Kidney (tissue), 14 donors: Measurements from ENCODE around the gene RPS6KA4. TPM values are rescaled to one million over a fixed set of nuclear protein-coding genes. Genes with fewer than 3 reads are reported as not detected.

ENCODE experiments used
- DNase-seq, 5 donors: peaks; one replicate each; pipeline ENCODE4 v3.0.0-alpha.2; 2013 to 2020
- FAIRE-seq: peaks from 2 replicates; lab custom pipeline; 2012; peaks lifted over from hg19 to GRCh38; lab: Jason Lieb, UNC
- H3K27ac ChIP-seq, 2 donors: one replicate each; pipeline ENCODE4 v1.7.0; 2013; ENCODE audit warnings: low read depth in 2 of 2, low read length in 2 of 2, inconsistent platforms in 1 of 2
- H3K27me3 ChIP-seq: one replicate; pipeline ENCODE4 v1.7.1; 2013; ENCODE audit warnings: low read length, inconsistent platforms; ENCODE audit not compliant: control insufficient read depth, insufficient read depth
- H3K36me3 ChIP-seq, 3 donors: one replicate each; pipeline versions ENCODE4 v1.7.0 to v1.7.1; 2013; ENCODE audit warnings: low read length in 3 of 3, control low read depth in 1 of 3, inconsistent platforms in 1 of 3; ENCODE audit not compliant: insufficient read depth in 3 of 3, control insufficient read depth in 2 of 3
- H3K4me1 ChIP-seq, 3 donors: one replicate each; pipeline versions ENCODE4 v1.7.0 to v1.7.1; 2013; ENCODE audit warnings: low read length in 3 of 3, inconsistent platforms in 1 of 3, low read depth in 1 of 3; ENCODE audit not compliant: control insufficient read depth in 2 of 3, insufficient read depth in 2 of 3
- H3K4me3 ChIP-seq, 3 donors: one replicate each; pipeline versions ENCODE4 v1.7.0 to v1.8.1; 2013; ENCODE audit warnings: low read length in 3 of 3, control low read depth in 1 of 3, inconsistent platforms in 1 of 3
- H3K9ac ChIP-seq, 3 donors: one replicate each; pipeline versions ENCODE4 v1.7.0 to v1.7.1; 2013; ENCODE audit warnings: low read length in 3 of 3, control low read depth in 1 of 3, inconsistent platforms in 1 of 3
- H3K9me3 ChIP-seq, 3 donors: one replicate each; pipeline versions ENCODE4 v1.7.0 to v1.7.1; 2013; ENCODE audit warnings: low read length in 3 of 3, control low read depth in 1 of 3, inconsistent platforms in 1 of 3; ENCODE audit not compliant: control insufficient read depth in 2 of 3, insufficient read depth in 1 of 3
- CTCF ChIP-seq: IDR thresholded peaks from 3 replicates; pipeline ENCODE4 v1.5.1; 2012; ENCODE audit warnings: mild to moderate bottlenecking, moderate library complexity, borderline replicate concordance; ENCODE audit not compliant: insufficient read depth; ENCODE audit errors: extremely low read depth
- intact Hi-C: fragments of 100-400 bp; cut with DNase I; formaldehyde crosslinking; loops from one replicate; pipeline ENCODE4 v1.11.1; 2022
- polyA plus RNA-seq: library from polyadenylated mRNA; stranded (reverse); fragments of 350-450 nt; fragmentation: Illumina TruSeq; extraction: RNeasy Lipid Tissue Mini Kit (QIAGEN cat#74804); gene quantifications from one replicate; pipeline ENCODE4 v1.2.3, GENCODE V29; 2014; ENCODE audit warnings: low read depth, low replicate concordance; ENCODE audit not compliant: insufficient read depth
- total RNA-seq: library from RNA; stranded (reverse); fragmentation: NEBNext Ultra II Directional; extraction: Animal tissue kit (Norgen Biotek cat#: 25700); gene quantifications from one replicate; pipeline ENCODE4 v1.2.1, GENCODE V29; 2021
- donor health status: control.
- donor health status: control.
- donor health status: control.
- donor health status: control.
- donor health status: control.
- donor health status: DM: yes; HTN: yes; CAD: no.
- donor health status: Normal renal cell carcinoma (clear cell type).

The RPS6KA4 gene
- total and polyA plus RNA-seq, 2 donors from 2014 or later, result 13.6 to 40.2 TPM

GRCh38 chr11:64353715-64354506 lies 5.1 kb upstream of the RPS6KA4 start:
- H3K36me3 ChIP-seq, result no peaks in the 10 kb centered on the region

GRCh38 chr11:64355078-64355940 lies 3.7 kb upstream of the RPS6KA4 start:
- intact Hi-C loops, result no loop called here
- no peak for FAIRE-seq
- H3K27ac ChIP-seq, result peak overlapping the region in 1 of 2 donors; percentile 11

More at GRCh38 chr11:64353715-64354506, 5.1 kb upstream of the RPS6KA4 start:
- peaks cover 0 to 12% (median 5%) of the 10 kb centered on the region in 3 donors for H3K4me1 ChIP-seq
- no peak for TF ChIP-seq CTCF
- intact Hi-C loops, result no loop called here
- no peaks in the 10 kb centered on the region for H3K27me3 ChIP-seq
- H3K9ac ChIP-seq, result no peak overlapping the region
- H3K4me3 ChIP-seq, result no peak overlapping the region
- no peak overlapping the region for H3K27ac ChIP-seq
- FAIRE-seq, result no peak
- H3K9me3 ChIP-seq, result no peaks in the 10 kb centered on the region
- DNase-seq, result peak in 1 of 5 donors; percentile 55

More at GRCh38 chr11:64355078-64355940, 3.7 kb upstream of the RPS6KA4 start:
- Histone ChIP-seq H3K4me3 (peak overlapping the region in 2 of 3 donors; percentile 18 to 37), H3K9me3 (no peaks in the 10 kb centered on the region), H3K27me3 (no peaks in the 10 kb centered on the region), H3K4me1 (peaks cover 0 to 20% (median 5%) of the 10 kb centered on the region in 3 donors), H3K36me3 (no peaks in the 10 kb centered on the region), H3K9ac (peak overlapping the region in 1 of 3 donors; percentile 71)
- peak; percentile 74 to 92 (median 81) for DNase-seq
- peak; percentile 67 for TF ChIP-seq CTCF
